Measurements from ENCODE around the gene HPCAL1.
A peak's percentile ranks its signal among the peaks of the same experiment; 100 is the strongest.

HPCAL1 gene

GRCh38 chr2:10305254-10305635 is 2.5 kb downstream of the HPCAL1 start:
- Histone ChIP-seq H3K4me1 (ENCODE audit: insufficient read depth, poor library complexity, severe bottlenecking) (peaks cover 6% of the 10 kb centered on the region), H3K9me3 (ENCODE audit: severe bottlenecking) (no peaks in the 10 kb centered on the region), H3K27me3 (ENCODE audit: insufficient read depth, poor library complexity, severe bottlenecking) (no peaks in the 10 kb centered on the region), H3K4me3 (ENCODE audit: severe bottlenecking) (no peak overlapping the region), H3K36me3 (ENCODE audit: low read depth) (no peaks in the 10 kb centered on the region), H3K27ac (ENCODE audit: poor library complexity, severe bottlenecking) (no peak overlapping the region)
- no peak for DNase-seq (ENCODE audit: low spot score)
- TF ChIP-seq, protein P1, sequence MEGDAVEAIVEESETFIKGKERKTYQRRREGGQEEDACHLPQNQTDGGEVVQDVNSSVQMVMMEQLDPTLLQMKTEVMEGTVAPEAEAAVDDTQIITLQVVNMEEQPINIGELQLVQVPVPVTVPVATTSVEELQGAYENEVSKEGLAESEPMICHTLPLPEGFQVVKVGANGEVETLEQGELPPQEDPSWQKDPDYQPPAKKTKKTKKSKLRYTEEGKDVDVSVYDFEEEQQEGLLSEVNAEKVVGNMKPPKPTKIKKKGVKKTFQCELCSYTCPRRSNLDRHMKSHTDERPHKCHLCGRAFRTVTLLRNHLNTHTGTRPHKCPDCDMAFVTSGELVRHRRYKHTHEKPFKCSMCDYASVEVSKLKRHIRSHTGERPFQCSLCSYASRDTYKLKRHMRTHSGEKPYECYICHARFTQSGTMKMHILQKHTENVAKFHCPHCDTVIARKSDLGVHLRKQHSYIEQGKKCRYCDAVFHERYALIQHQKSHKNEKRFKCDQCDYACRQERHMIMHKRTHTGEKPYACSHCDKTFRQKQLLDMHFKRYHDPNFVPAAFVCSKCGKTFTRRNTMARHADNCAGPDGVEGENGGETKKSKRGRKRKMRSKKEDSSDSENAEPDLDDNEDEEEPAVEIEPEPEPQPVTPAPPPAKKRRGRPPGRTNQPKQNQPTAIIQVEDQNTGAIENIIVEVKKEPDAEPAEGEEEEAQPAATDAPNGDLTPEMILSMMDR (IDR thresholded peaks at IDR 0.05; ENCODE audit: poor library complexity, severe bottlenecking), result no peak
- ATAC-seq (ENCODE audit: low read depth), result no peak

DNA sequence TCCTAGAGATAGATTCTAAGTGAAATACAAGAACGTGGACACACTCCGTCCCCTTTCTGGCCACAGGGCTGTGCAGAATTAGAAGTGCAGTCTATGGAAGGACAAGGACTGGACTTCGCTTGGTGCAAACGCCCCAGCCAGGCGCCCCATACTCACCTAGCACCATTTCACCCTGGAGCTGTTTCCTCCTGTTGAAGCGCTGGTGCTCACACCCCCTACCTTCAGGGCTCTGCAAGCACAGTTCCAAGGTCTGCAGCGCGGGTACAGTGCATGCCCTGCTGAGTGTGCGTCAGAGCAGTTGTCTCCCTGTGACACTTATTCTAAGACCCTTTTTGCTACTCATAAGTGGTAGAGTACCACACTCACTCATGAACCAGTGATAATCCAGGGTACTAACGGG is 3.0 kb downstream of the HPCAL1 start:
- ATAC-seq (ENCODE audit: low read depth), result no peak
- H3K9me3 ChIP-seq (ENCODE audit: severe bottlenecking), result no peaks in the 10 kb centered on the region
- no peak overlapping the region for H3K4me3 ChIP-seq (ENCODE audit: severe bottlenecking)
- no peak overlapping the region for H3K27ac ChIP-seq (ENCODE audit: poor library complexity, severe bottlenecking)
- TF ChIP-seq, protein P1 (IDR thresholded peaks at IDR 0.05; ENCODE audit: poor library complexity, severe bottlenecking), result peak; percentile 8
- no peak for DNase-seq (ENCODE audit: low spot score)
- H3K27me3 ChIP-seq (ENCODE audit: insufficient read depth, poor library complexity, severe bottlenecking), result no peaks in the 10 kb centered on the region
- H3K36me3 ChIP-seq (ENCODE audit: low read depth), result no peaks in the 10 kb centered on the region
- H3K4me1 ChIP-seq (ENCODE audit: insufficient read depth, poor library complexity, severe bottlenecking), result peaks cover 6% of the 10 kb centered on the region

GRCh38 chr2:10306901-10307463 is 4.3 kb downstream of the HPCAL1 start:
- Histone ChIP-seq H3K27me3 (ENCODE audit: insufficient read depth, poor library complexity, severe bottlenecking) (no peaks in the 10 kb centered on the region), H3K4me1 (ENCODE audit: insufficient read depth, poor library complexity, severe bottlenecking) (peaks cover 6% of the 10 kb centered on the region), H3K9me3 (ENCODE audit: severe bottlenecking) (no peaks in the 10 kb centered on the region), H3K27ac (ENCODE audit: poor library complexity, severe bottlenecking) (no peak overlapping the region), H3K36me3 (ENCODE audit: low read depth) (no peaks in the 10 kb centered on the region), H3K4me3 (ENCODE audit: severe bottlenecking) (no peak overlapping the region)
- ATAC-seq (ENCODE audit: low read depth) (no peak), DNase-seq (ENCODE audit: low spot score) (no peak)
- TF ChIP-seq, protein P1 (IDR thresholded peaks at IDR 0.05; ENCODE audit: poor library complexity, severe bottlenecking), result no peak

- no peak for ATAC-seq (ENCODE audit: low read depth)
- Histone ChIP-seq H3K4me3 (ENCODE audit: severe bottlenecking) (no peak overlapping the region), H3K27me3 (ENCODE audit: insufficient read depth, poor library complexity, severe bottlenecking) (no peaks in the 10 kb centered on the region), H3K27ac (ENCODE audit: poor library complexity, severe bottlenecking) (no peak overlapping the region), H3K9me3 (ENCODE audit: severe bottlenecking) (no peaks in the 10 kb centered on the region), H3K36me3 (ENCODE audit: low read depth) (no peaks in the 10 kb centered on the region), H3K4me1 (ENCODE audit: insufficient read depth, poor library complexity, severe bottlenecking) (peaks cover 6% of the 10 kb centered on the region)
- TF ChIP-seq, protein P1 (IDR thresholded peaks at IDR 0.05; ENCODE audit: poor library complexity, severe bottlenecking), result no peak
- no peak for DNase-seq (ENCODE audit: low spot score)
These were observed 5.0 kb downstream of the HPCAL1 start for GRCh38 chr2:10307561-10308156.

GRCh38 chr2:10308866-10309265 is 6.2 kb downstream of the HPCAL1 start:
- ATAC-seq (ENCODE audit: low read depth) (no peak), DNase-seq (ENCODE audit: low spot score) (no peak)
- Histone ChIP-seq H3K4me3 (ENCODE audit: severe bottlenecking) (no peak overlapping the region), H3K27me3 (ENCODE audit: insufficient read depth, poor library complexity, severe bottlenecking) (no peaks in the 10 kb centered on the region), H3K36me3 (ENCODE audit: low read depth) (no peaks in the 10 kb centered on the region), H3K27ac (ENCODE audit: poor library complexity, severe bottlenecking) (no peak overlapping the region), H3K4me1 (ENCODE audit: insufficient read depth, poor library complexity, severe bottlenecking) (peaks cover 6% of the 10 kb centered on the region), H3K9me3 (ENCODE audit: severe bottlenecking) (no peaks in the 10 kb centered on the region)
- TF ChIP-seq, protein P1 (IDR thresholded peaks at IDR 0.05; ENCODE audit: poor library complexity, severe bottlenecking), result no peak
